ENCODE measurements around the gene RNF213.
A peak's percentile ranks its signal among the peaks of the same experiment; 100 is the strongest.

RNF213 gene

DNA sequence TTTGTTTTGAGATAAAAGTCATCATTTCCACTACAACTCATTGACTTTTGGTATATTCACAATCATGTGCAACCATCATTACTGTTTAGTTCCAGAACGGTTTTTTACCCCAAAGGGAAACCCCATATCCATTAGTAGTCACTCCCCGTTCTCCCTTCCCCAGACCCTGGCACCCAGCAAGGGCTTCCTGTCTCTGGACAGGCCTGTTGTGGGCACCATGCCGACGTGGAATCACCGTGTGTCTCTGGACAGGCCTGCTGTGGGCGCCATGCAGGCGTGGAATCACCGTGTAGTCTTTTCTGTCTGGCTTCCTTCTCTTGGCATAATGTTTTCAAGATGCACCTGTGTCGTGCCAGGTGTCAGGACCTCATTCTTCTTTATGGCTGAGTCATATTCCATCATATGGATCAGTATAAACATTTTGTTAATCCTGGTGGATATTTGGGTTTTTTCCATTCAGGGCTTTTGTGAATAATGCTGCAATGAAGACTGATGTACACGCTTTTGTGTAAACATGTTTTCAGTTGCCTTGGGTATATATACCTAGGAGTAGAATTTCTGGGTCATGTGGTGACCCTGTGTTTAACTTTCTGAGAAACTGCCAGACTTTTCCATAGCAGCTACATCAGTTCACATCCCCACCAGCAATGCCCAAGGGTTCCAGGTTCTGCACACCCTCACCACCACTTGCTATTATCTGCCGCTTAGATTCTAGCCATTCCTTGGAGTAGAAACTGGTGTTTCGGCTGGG is 173.4 kb downstream of the RNF213 start:
- DNase-seq (ENCODE audit: low spot score) = no peak

DNA sequence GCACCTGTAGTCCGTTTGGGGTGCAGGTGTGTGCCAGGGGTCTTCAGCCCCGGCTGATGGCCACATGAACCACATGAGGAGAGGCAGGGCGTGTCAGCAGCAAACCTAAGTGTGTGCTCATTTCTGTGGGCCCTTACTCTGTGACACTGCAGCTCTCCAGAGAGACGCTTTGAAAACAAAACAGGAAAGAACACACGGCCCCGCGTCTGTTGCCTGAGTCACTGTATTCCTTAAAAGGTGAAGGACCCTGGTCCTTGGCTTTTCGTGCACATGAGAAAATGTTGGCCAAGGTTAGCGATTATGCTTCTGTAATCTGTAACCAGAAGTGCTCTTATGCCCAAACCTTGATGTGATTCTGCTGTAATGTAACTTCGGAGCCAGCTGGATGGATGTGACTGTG is 176.9 kb downstream of the RNF213 start:
- DNase-seq (ENCODE audit: low spot score) = no peak

GRCh38 chr17:80438806-80439205 is 178.2 kb downstream of the RNF213 start:
- DNase-seq (ENCODE audit: low spot score) = no peak

DNA sequence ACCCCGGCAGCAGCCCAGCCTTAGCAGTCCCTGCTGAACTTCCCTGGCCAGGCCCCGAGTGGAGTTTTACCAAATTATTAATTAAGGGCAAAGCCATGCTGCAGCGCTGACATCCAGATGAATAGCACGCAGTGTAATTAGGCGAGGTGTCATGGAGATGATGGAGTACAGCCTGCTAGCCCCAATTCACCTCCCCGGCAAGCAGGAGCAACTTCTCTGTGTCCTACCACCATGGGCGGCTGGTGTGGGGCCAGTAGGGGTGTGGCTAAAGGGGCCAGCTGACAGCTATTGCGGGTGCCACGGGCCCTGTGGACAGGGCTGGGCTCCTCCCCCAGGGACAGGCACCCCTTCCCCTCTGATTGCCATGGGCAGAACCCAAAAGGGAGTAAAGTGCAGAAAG is 178.8 kb downstream of the RNF213 start:
- no peak for DNase-seq (ENCODE audit: low spot score)

- DNase-seq (ENCODE audit: low spot score) = peak; percentile 89
Observed at GRCh38 chr17:80441133-80441578, 180.5 kb downstream of the RNF213 start.

GRCh38 chr17:80441598-80442322 is 181.1 kb downstream of the RNF213 start:
- no peak for DNase-seq (ENCODE audit: low spot score)

DNA sequence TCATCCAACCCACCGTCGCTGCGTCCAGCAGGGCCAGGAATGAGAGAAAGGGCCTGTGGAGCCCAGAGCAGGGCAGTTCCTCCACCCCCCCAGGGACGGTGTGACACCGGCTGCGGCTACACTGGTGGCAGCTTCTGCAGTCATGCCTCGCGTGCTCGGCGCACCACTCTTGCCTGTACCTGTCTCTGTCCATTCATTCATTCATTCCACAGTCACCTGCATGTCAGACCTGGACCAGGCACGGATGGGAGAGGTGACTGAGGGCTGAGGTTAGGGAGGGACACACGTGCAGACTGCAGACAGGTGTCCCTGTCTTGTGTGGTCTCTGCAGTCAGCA is 181.6 kb downstream of the RNF213 start:
- no peak for DNase-seq (ENCODE audit: low spot score)

- DNase-seq (ENCODE audit: low spot score) = no peak
Observed at GRCh38 chr17:80442764-80443163, 182.1 kb downstream of the RNF213 start.

- DNase-seq (ENCODE audit: low spot score) = no peak
Observed at GRCh38 chr17:80443498-80443897, 182.8 kb downstream of the RNF213 start.

- DNase-seq (ENCODE audit: low spot score) = no peak
Observed at GRCh38 chr17:80443916-80444643, 183.4 kb downstream of the RNF213 start.

GRCh38 chr17:80444644-80444979 is 184.0 kb downstream of the RNF213 start:
- DNase-seq (ENCODE audit: low spot score) = no peak

- no peak for DNase-seq (ENCODE audit: low spot score)
Observed at GRCh38 chr17:80445007-80445725, 184.5 kb downstream of the RNF213 start.

GRCh38 chr17:80445726-80446110 is 185.1 kb downstream of the RNF213 start:
- DNase-seq (ENCODE audit: low spot score) = no peak

- DNase-seq (ENCODE audit: low spot score) = peak; percentile 65
Observed at GRCh38 chr17:80446645-80447405, 186.2 kb downstream of the RNF213 start.

DNA sequence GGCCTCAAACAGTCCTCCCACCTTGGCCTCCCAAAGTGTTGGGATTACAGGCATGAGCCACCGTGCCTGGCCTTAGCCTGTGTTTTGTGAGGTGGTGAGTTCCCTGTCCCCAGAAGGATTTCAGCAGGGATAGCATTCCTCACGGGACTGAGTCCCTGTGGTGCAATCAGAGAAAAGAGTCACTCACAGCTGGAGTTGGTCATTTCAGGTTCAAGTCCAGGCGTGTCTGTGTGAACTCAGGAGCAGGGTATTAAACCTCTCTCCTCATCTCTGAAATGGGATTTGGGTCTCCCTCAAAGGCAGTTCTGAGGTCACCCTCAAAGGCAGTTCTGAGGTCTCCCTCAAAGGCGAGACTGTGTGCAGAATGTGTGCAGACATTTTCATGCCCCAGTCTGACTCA is 187.1 kb downstream of the RNF213 start:
- DNase-seq (ENCODE audit: low spot score) = no peak

Data from AG08396 (cell line).